Endodermal cell (in vitro differentiated cells): ENCODE measurements around the gene FAM131A. TPM values are rescaled to one million over a fixed set of nuclear protein-coding genes. Genes with fewer than 3 reads are reported as not detected.

ENCODE experiments used
- DNase-seq: peaks from one replicate; pipeline ENCODE4 v3.0.0-alpha.2; 2017
- H3K27ac ChIP-seq: 2 replicates; pipeline ENCODE4 v1.5.1; 2013; ENCODE audit warnings: mild to moderate bottlenecking, low read depth, low read length, moderate library complexity
- H3K27me3 ChIP-seq: 2 replicates; pipeline ENCODE4 v1.6.1; 2013; ENCODE audit warnings: mild to moderate bottlenecking, low read length, moderate library complexity; ENCODE audit not compliant: insufficient read depth, control insufficient read depth, poor library complexity, severe bottlenecking
- H3K36me3 ChIP-seq: 2 replicates; pipeline ENCODE4 v1.7.0; 2013; ENCODE audit warnings: mild to moderate bottlenecking, low read length, moderate library complexity; ENCODE audit not compliant: control insufficient read depth, insufficient read depth
- H3K4me1 ChIP-seq: one replicate; pipeline ENCODE4 v1.7.0; 2013; ENCODE audit warnings: low read length; ENCODE audit not compliant: control insufficient read depth, insufficient read depth
- H3K4me3 ChIP-seq: 2 replicates; pipeline ENCODE4 v1.5.1; 2013; ENCODE audit warnings: mild to moderate bottlenecking, low read length, moderate library complexity
- H3K9ac ChIP-seq: 2 replicates; pipeline ENCODE4 v1.6.1; 2013; ENCODE audit warnings: mild to moderate bottlenecking, low read length, moderate library complexity; ENCODE audit not compliant: poor library complexity, severe bottlenecking; ENCODE audit errors: extremely low read depth
- H3K9me3 ChIP-seq: 2 replicates; pipeline ENCODE4 v1.6.1; 2013; ENCODE audit warnings: mild to moderate bottlenecking, low read length, moderate library complexity; ENCODE audit not compliant: control insufficient read depth
- H3K27ac Mint-ChIP-seq: 2 replicates; pipeline ENCODE4 v1.8.0; 2020; ENCODE audit warnings: mixed read lengths
- H3K27me3 Mint-ChIP-seq: 2 replicates; pipeline ENCODE4 v1.8.0; 2021; ENCODE audit warnings: mild to moderate bottlenecking, mixed read lengths; ENCODE audit not compliant: insufficient read depth
- H3K36me3 Mint-ChIP-seq: 2 replicates; pipeline ENCODE4 v1.8.0; 2020; ENCODE audit warnings: low read depth, mixed read lengths
- H3K4me1 Mint-ChIP-seq: 2 replicates; pipeline ENCODE4 v1.8.0; 2020; ENCODE audit warnings: mixed read lengths
- H3K4me3 Mint-ChIP-seq: 2 replicates; pipeline ENCODE4 v1.8.0; 2020; ENCODE audit warnings: mild to moderate bottlenecking, moderate library complexity, mixed read lengths
- H3K9me3 Mint-ChIP-seq: 2 replicates; pipeline ENCODE4 v1.8.0; 2020; ENCODE audit warnings: mild to moderate bottlenecking, mixed read lengths
- WGBS, 2 experiments: methylation state at CpG; one replicate each; pipeline versions ENCODE4 v1.1.5 to v1.1.7; 2013; ENCODE audit warnings: missing lambda C conversion rate in 2 of 2, mixed read lengths in 1 of 2; ENCODE audit not compliant: insufficient coverage in 1 of 2, insufficient read length in 1 of 2; 5-methylcytosine and 5-hydroxymethylcytosine counted together
- total RNA-seq, 2 donors: library from RNA; stranded (reverse); fragmentation: NEBNext Ultra II Directional in 1 of 2; extraction: Animal tissue kit (Norgen Biotek cat#: 25700) in 1 of 2; gene quantifications; 2 replicates in 1 of 2; 3 replicates in 1 of 2; pipeline ENCODE4 v1.2.1, GENCODE V29; 2021
- TF ChIP-seq, protein P1 (sequence below): fragments of 200-600 bp; sonication (generic); conservative IDR thresholded peaks from 2 replicates; pipeline ENCODE4 v1.5.0; 2021; ENCODE audit warnings: antibody characterized with exemption, mild to moderate bottlenecking

Gene FAM131A
- total RNA-seq, 2 donors from 2014 or later: 18.3 to 24.1 TPM

- peak overlapping the region; percentile 86 for H3K4me3 Mint-ChIP-seq
Observed at GRCh38 chr3:184359610-184360009, 22.2 kb downstream of the FAM131A start.

GRCh38 chr3:184360070-184360928, 22.9 kb downstream of the FAM131A start:
- H3K9me3 ChIP-seq: no peaks in the 10 kb centered on the region
- peaks cover 40% of the 10 kb centered on the region for H3K36me3 ChIP-seq
- Mint-ChIP-seq H3K4me3 (peak overlapping the region; percentile 86), H3K27ac (peak overlapping the region; percentile 68), H3K4me1 (peaks cover 27% of the 10 kb centered on the region), H3K36me3 (peaks cover 33% of the 10 kb centered on the region), H3K9me3 (no peaks in the 10 kb centered on the region), H3K27me3 (peaks cover 2% of the 10 kb centered on the region)
- H3K9ac ChIP-seq: peak overlapping the region; percentile 34
- H3K27ac ChIP-seq: no peak overlapping the region
- TF ChIP-seq, protein P1, sequence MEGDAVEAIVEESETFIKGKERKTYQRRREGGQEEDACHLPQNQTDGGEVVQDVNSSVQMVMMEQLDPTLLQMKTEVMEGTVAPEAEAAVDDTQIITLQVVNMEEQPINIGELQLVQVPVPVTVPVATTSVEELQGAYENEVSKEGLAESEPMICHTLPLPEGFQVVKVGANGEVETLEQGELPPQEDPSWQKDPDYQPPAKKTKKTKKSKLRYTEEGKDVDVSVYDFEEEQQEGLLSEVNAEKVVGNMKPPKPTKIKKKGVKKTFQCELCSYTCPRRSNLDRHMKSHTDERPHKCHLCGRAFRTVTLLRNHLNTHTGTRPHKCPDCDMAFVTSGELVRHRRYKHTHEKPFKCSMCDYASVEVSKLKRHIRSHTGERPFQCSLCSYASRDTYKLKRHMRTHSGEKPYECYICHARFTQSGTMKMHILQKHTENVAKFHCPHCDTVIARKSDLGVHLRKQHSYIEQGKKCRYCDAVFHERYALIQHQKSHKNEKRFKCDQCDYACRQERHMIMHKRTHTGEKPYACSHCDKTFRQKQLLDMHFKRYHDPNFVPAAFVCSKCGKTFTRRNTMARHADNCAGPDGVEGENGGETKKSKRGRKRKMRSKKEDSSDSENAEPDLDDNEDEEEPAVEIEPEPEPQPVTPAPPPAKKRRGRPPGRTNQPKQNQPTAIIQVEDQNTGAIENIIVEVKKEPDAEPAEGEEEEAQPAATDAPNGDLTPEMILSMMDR: no peak
- no peaks in the 10 kb centered on the region for H3K27me3 ChIP-seq
- WGBS, 2 experiments: 33 to 43% methylated on average over 7 to 12 of the region's 12 CpGs
- peak overlapping the region; percentile 97 for H3K4me3 ChIP-seq
- no peaks in the 10 kb centered on the region for H3K4me1 ChIP-seq
- DNase-seq: no peak

More at GRCh38 chr3:184359610-184360009, 22.2 kb downstream of the FAM131A start:
- Mint-ChIP-seq H3K36me3 (peaks cover 30% of the 10 kb centered on the region), H3K9me3 (no peaks in the 10 kb centered on the region), H3K27me3 (peaks cover 2% of the 10 kb centered on the region), H3K27ac (no peak overlapping the region), H3K4me1 (peaks cover 26% of the 10 kb centered on the region)
- Histone ChIP-seq H3K27ac (no peak overlapping the region), H3K4me1 (no peaks in the 10 kb centered on the region), H3K27me3 (no peaks in the 10 kb centered on the region), H3K36me3 (peaks cover 39% of the 10 kb centered on the region), H3K9me3 (no peaks in the 10 kb centered on the region), H3K9ac (no peak overlapping the region), H3K4me3 (peak overlapping the region; percentile 97)
- TF ChIP-seq, protein P1: no peak
- DNase-seq: no peak
- WGBS, 2 experiments: 38% methylated on average over 9 of the region's 9 CpGs; no CpG with 5 or more reads in 1 of the 2 experiments

DNA sequence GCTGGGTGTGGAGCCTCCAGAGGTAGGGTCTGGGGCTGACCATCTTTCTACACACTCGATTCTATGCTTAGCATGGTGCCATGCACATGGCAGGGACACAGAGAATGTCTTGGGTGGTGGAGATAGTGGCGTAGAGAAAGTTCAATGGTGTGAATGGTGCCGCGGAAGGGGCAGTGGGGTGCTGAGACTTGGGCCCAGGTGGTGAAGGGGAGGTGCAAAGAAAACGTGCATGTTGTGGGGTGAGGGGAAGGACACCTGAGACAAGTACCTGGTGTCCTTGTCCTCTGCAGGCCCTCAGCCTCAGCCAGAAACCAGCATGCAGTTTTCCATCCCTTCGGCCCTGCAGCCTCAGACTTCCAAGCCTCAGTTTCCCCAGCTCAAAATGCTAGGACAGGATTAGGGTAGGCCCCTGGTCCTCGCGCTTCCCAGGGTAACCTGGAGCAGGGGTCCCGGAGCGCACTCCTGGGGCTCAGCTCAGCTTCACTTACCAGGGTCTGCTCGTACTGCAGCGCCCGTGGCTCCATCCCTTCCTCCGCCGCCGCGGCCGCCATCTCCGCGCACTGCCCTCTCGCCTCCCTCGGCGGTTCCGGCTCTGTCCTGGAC, 23.6 kb downstream of the FAM131A start:
- Mint-ChIP-seq H3K4me3 (peak overlapping the region; percentile 86), H3K27ac (peak overlapping the region; percentile 68), H3K9me3 (no peaks in the 10 kb centered on the region), H3K4me1 (peaks cover 27% of the 10 kb centered on the region), H3K27me3 (peaks cover 2% of the 10 kb centered on the region), H3K36me3 (peaks cover 31% of the 10 kb centered on the region)
- Histone ChIP-seq H3K9me3 (no peaks in the 10 kb centered on the region), H3K27ac (no peak overlapping the region), H3K36me3 (peaks cover 38% of the 10 kb centered on the region), H3K27me3 (no peaks in the 10 kb centered on the region), H3K4me3 (peak overlapping the region; percentile 97), H3K9ac (peak overlapping the region; percentile 33), H3K4me1 (no peaks in the 10 kb centered on the region)
- TF ChIP-seq, protein P1: no peak
- DNase-seq: peak; percentile 75
- 4 to 8% methylated on average over 9 to 24 of the region's 24 CpGs for WGBS, 2 experiments
